DND-41 (cell line): ENCODE results near the gene AUTS2.

Source experiments
- ATAC-seq: fragments of 200-7000 bp; cut with Tn5 transposase; 3 replicates; pipeline ENCODE4 v1.9.1; 2021; ENCODE audit warnings: low read depth; ENCODE audit not compliant: insufficient read depth
- DNase-seq: peaks from one replicate; pipeline ENCODE4 v3.0.0-alpha.2; 2020
- H2AFZ ChIP-seq: 2 replicates; pipeline ENCODE4 v1.6.0; 2012; ENCODE audit warnings: low read depth, low read length
- H3K27ac ChIP-seq: 2 replicates; pipeline ENCODE4 v1.5.1; 2012; ENCODE audit warnings: low read length, inconsistent platforms
- H3K27me3 ChIP-seq: fragments of 200-600 bp; sonication (generic); 2 replicates; pipeline ENCODE4 v1.6.0; 2012; ENCODE audit warnings: low read length, mild to moderate bottlenecking, inconsistent platforms; ENCODE audit not compliant: insufficient read depth, poor library complexity
- H3K36me3 ChIP-seq: 2 replicates; pipeline ENCODE4 v1.5.1; 2012; ENCODE audit warnings: low read length, inconsistent platforms; ENCODE audit not compliant: insufficient read depth
- H3K4me1 ChIP-seq: 2 replicates; pipeline ENCODE4 v1.5.1; 2012; ENCODE audit warnings: mild to moderate bottlenecking, low read length; ENCODE audit not compliant: insufficient read depth
- H3K4me2 ChIP-seq: 2 replicates; pipeline ENCODE4 v1.6.0; 2012; ENCODE audit warnings: mild to moderate bottlenecking, moderate library complexity, low read length, inconsistent platforms; ENCODE audit not compliant: insufficient read depth
- H3K4me3 ChIP-seq, 2 experiments: fragments of 200-600 bp in 1 of 2; shearing (Covaris generic) in 1 of 2; 2 replicates each; pipeline ENCODE4 v1.5.1; 2012 to 2016; ENCODE audit warnings: inconsistent platforms in 2 of 2, low read length in 2 of 2, mild to moderate bottlenecking in 2 of 2, low read depth in 1 of 2, moderate library complexity in 1 of 2
- H3K79me2 ChIP-seq: 2 replicates; pipeline ENCODE4 v1.6.0; 2012; ENCODE audit warnings: low read length, inconsistent platforms; ENCODE audit not compliant: insufficient read depth
- H3K9ac ChIP-seq: 2 replicates; pipeline ENCODE4 v1.6.0; 2012; ENCODE audit warnings: low read depth, mild to moderate bottlenecking, inconsistent platforms, low read length, moderate library complexity
- H3K9me3 ChIP-seq: 2 replicates; pipeline ENCODE4 v1.5.1; 2012; ENCODE audit warnings: low read length, moderate library complexity, mild to moderate bottlenecking, inconsistent platforms; ENCODE audit not compliant: insufficient read depth, severe bottlenecking
- H4K20me1 ChIP-seq: 2 replicates; pipeline ENCODE4 v1.6.0; 2012; ENCODE audit warnings: low read length; ENCODE audit not compliant: insufficient read depth
- EZH2 ChIP-seq: IDR thresholded peaks from 3 replicates; pipeline ENCODE4 v1.6.1; 2012; ENCODE audit warnings: borderline replicate concordance, low read depth, mild to moderate bottlenecking, moderate library complexity, low read length, inconsistent platforms; ENCODE audit not compliant: severe bottlenecking
- TF ChIP-seq, protein P1 (sequence below): IDR thresholded peaks from 2 replicates; pipeline ENCODE4 v1.5.1; 2012; ENCODE audit warnings: borderline replicate concordance, low read length, moderate library complexity, mild to moderate bottlenecking; ENCODE audit not compliant: poor library complexity, severe bottlenecking; ENCODE audit errors: extremely low read depth

Gene AUTS2

DNA sequence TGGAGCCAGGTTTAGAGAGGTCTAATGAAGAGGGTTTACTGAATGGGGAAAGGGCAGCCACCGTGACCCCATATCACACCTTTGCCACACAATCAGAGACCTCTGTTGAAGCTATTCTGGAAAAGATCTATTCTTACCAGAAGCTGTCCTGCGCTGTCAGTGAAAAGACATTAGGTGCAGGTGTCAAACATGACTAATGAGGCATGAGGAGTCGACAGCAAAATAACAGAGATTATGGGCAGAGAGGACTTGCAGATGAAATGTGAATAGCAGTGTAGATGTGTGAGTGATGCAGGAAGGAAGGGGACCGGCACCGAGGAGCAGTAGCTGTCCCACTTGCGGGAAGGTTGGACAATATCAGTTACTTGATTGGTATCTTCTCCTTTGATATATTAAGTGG is 906.0 kb downstream of the AUTS2 start:
- Histone ChIP-seq H3K4me1 (no peaks in the 10 kb centered on the region), H3K4me3 (no peak overlapping the region), H3K9ac (no peak overlapping the region), H4K20me1 (no peaks in the 10 kb centered on the region), H3K9me3 (no peaks in the 10 kb centered on the region), H3K79me2 (no peaks in the 10 kb centered on the region), H2AFZ (no peak overlapping the region), H3K4me2 (no peak overlapping the region), H3K36me3 (no peaks in the 10 kb centered on the region), H3K27ac (no peak overlapping the region), H3K27me3 (no peaks in the 10 kb centered on the region)
- DNase-seq (no peak), ATAC-seq (no peak)
- TF ChIP-seq, protein P1, sequence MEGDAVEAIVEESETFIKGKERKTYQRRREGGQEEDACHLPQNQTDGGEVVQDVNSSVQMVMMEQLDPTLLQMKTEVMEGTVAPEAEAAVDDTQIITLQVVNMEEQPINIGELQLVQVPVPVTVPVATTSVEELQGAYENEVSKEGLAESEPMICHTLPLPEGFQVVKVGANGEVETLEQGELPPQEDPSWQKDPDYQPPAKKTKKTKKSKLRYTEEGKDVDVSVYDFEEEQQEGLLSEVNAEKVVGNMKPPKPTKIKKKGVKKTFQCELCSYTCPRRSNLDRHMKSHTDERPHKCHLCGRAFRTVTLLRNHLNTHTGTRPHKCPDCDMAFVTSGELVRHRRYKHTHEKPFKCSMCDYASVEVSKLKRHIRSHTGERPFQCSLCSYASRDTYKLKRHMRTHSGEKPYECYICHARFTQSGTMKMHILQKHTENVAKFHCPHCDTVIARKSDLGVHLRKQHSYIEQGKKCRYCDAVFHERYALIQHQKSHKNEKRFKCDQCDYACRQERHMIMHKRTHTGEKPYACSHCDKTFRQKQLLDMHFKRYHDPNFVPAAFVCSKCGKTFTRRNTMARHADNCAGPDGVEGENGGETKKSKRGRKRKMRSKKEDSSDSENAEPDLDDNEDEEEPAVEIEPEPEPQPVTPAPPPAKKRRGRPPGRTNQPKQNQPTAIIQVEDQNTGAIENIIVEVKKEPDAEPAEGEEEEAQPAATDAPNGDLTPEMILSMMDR: no peak
- no peak for TF ChIP-seq EZH2

DNA sequence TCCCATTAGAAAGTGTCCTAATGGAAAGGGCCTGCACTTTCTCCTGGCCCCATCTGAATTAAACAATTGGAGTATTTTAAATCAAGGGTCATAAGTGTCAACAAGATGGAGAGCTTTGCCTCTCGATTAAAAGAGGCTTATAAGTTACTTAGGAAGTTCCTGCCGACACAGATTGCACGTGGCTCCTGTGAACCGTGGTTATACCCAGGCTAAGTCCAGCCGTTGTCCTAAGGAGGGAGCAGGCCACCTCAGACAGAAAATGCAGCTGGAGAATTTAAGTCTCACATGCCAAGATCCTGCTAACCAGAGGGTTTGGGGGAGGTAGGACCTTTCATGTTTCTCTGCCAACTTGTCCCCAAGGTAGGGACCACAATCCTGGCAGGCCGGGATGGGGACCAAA is 907.2 kb downstream of the AUTS2 start:
- Histone ChIP-seq H3K9me3 (no peaks in the 10 kb centered on the region), H2AFZ (no peak overlapping the region), H3K27ac (no peak overlapping the region), H3K9ac (no peak overlapping the region), H3K4me3 (no peak overlapping the region), H3K36me3 (no peaks in the 10 kb centered on the region), H3K27me3 (no peaks in the 10 kb centered on the region), H3K4me2 (no peak overlapping the region), H3K79me2 (no peaks in the 10 kb centered on the region), H3K4me1 (no peaks in the 10 kb centered on the region), H4K20me1 (no peaks in the 10 kb centered on the region)
- DNase-seq: no peak
- no peak for ATAC-seq
- TF ChIP-seq, protein P1: no peak
- no peak for TF ChIP-seq EZH2

DNA sequence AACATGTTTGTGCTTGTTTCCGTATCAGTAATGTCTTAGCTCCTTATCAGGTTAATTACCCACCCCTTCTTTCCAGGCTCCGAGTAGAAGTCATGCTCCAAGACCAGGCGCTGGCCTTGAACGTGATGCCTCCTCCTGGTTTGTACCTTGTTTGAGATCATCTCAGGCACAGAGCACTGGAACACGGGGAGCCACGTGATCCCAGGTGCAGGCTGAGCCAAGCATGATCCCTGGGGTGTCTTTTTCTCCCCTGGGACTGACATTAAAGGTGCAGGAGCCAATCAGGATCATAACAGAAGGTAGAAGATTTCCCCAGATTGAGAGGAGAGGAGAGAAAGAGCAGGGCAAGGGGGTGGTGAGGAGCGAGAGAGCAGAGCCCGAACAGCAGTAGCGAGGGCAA is 907.6 kb downstream of the AUTS2 start:
- Histone ChIP-seq H4K20me1 (no peaks in the 10 kb centered on the region), H3K27me3 (no peaks in the 10 kb centered on the region), H3K27ac (no peak overlapping the region), H3K4me1 (no peaks in the 10 kb centered on the region), H3K9ac (no peak overlapping the region), H3K4me2 (no peak overlapping the region), H3K79me2 (no peaks in the 10 kb centered on the region), H2AFZ (no peak overlapping the region), H3K36me3 (no peaks in the 10 kb centered on the region), H3K4me3 (no peak overlapping the region), H3K9me3 (no peaks in the 10 kb centered on the region)
- TF ChIP-seq, protein P1: no peak
- no peak for TF ChIP-seq EZH2
- ATAC-seq (no peak), DNase-seq (no peak)

DNA sequence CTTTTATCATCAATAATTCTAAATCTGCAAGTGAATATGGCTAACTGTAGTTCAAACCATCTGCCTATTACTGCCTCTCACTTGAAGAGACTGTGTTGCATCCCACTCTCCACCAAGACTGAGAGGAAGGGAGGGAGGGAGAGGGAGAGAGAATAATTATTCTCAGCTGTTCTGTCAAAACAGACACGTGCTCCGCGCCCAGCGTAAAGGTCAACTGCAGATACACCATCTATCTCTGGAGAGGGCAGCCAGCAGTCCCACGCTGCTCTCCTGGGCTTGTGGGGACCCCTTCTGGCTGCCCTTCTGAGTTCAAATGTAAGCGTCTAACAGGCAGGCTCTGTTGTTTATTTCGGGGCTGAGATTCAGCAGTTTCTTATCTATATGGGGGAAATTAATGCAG is 908.2 kb downstream of the AUTS2 start:
- H3K4me2 ChIP-seq: no peak overlapping the region
- TF ChIP-seq EZH2: no peak
- TF ChIP-seq, protein P1: peak; percentile 16
- no peaks in the 10 kb centered on the region for H3K27me3 ChIP-seq
- no peaks in the 10 kb centered on the region for H3K79me2 ChIP-seq
- no peaks in the 10 kb centered on the region for H3K4me1 ChIP-seq
- no peak for ATAC-seq
- no peak overlapping the region for H3K27ac ChIP-seq
- no peaks in the 10 kb centered on the region for H3K9me3 ChIP-seq
- H2AFZ ChIP-seq: no peak overlapping the region
- no peaks in the 10 kb centered on the region for H3K36me3 ChIP-seq
- no peak overlapping the region for H3K4me3 ChIP-seq
- no peak overlapping the region for H3K9ac ChIP-seq
- no peak for DNase-seq
- no peaks in the 10 kb centered on the region for H4K20me1 ChIP-seq
